GM18909 (cell line): Measurements from ENCODE around the gene ACSL4.

Experiments
- ATAC-seq: cut with Tn5 transposase; IDR thresholded peaks from one replicate; pipeline ENCODE4 v1.9.1; 2021; ENCODE audit warnings: mild to moderate bottlenecking; ENCODE audit not compliant: unreplicated experiment, poor library complexity

ACSL4 gene

DNA sequence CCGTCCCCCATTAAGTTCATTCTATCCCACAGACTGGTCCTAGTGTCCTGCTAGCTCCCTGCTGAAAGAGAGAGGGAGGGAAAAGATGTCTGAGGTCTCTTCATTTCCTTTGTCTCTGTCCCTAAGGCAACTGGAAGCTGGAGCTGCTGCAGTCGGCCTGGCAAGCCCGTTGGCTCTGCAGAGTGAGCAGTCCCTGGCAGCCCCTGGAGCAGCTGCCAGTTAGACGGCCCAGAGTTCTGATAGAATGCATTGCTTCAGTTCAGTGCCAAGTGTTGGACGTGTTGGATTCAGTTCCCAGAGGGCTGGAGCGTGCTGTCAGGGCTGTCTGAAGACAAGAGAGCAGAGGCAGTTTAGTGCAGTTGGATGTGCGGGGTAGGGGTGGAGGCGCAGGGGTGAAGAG is 109.1 kb downstream of the ACSL4 start:
- ATAC-seq, result no peak

DNA sequence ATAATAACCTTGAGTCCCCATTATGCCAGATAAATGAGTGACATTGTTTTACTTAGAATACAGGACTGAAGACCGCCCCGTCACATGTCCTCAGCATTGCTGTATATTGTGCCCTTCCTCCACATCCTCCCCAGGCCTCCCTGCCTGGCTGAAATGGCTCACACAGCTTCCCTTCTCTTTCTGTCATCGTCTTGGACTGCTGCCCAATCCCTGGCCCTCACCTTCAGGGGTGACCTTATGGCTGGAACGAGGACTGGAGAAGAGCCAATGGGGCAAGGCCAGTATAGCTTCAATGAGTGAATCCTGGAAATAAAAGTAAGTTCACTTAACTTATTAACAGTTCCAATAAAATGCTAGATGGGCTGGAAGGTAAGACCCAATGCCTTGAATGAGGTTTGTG is 110.8 kb downstream of the ACSL4 start:
- no peak for ATAC-seq

DNA sequence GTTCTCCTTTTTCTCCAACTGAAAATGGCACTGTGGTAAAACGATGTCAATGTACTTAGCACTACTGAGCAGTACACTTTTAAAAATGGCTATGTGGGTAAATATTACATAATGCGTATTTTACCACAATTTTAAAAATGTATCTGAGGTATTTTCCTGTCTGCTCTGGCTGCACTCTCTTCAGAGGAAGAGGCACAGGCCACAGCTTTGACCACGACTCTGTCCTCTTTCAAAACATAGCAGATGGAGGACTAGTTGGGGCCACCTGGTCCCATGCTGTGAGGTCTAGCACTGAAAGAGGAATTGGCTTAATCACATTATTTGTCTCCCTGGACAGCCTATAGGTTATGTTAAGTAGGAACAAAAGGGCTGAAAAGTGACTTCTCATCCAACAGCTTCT is 113.3 kb downstream of the ACSL4 start:
- no peak for ATAC-seq

DNA sequence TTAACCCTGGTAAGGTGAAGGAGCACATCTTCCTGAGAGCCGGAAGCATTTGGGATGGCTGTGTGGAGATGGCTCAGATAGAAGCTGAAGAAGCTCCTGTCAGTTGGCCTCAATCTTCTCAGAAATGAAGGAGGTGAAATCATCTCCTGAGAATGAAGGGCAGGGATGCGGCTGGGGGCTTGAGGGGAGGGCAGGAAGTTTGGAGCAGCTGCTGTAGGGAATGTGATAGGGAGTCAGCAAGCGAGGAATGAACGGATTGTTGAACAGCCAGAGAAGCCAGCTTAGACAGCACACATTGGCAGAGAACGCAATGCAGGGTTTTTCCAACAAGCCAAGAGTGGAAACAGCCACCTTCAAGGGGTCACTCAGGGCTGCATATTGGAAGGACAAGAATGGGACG is 118.1 kb downstream of the ACSL4 start:
- no peak for ATAC-seq

DNA sequence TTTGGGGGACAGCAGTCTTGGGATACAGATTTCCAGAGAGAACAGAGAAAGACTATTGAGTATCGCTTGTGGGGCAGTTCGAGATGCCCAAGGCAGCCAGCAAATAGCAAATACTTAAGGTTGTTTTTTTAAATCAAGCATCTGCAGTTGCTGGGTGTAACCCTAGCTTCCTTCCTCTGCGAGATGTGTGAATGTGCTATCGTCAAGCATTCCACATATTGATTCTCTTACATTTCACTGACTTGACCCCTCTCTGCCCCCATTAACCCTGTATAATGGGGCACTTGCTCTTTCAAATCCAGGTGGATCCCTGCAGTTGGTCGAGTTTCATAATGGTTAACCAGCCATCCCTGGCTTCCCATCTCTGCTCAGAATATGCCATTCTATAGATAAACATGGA is 131.6 kb downstream of the ACSL4 start:
- no peak for ATAC-seq

DNA sequence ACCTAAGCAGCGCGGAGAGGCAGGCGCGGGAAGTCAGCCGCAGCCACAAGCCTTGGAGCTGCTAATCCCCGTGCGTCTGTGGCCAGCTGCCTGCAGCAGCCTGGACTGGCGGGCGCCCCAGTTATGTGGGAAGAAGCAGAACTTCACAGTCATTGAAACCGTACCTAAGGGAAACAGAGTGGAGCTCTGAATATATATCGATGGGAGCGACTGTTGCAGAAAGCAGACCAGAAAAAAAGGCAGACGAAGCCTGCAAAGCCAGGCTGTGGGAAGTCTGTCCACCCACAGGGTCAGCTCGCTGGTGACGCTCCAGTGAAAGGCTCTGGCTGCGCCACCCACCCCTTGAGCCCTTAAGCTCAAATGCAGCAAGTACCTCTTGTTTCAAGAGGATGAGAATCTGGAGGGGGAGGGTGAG is 132.8 kb downstream of the ACSL4 start:
- no peak for ATAC-seq

DNA sequence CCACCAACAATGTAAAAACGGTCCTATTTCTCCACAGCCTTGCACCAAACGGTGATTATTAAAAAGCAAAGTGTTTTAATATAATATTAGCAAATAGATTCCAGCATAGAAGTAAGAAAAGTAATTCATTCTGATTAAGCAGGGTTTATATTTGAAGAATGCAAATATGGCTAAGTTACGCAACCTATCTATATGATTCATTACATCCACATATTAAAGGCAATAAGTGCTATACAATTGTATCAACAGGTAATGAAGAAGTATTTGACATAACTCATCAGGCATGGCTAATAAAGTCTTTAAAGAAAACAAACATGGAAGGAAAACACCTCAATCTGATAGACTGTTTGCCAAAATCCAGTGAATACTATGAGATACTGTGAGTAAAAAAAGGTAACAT is 137.0 kb downstream of the ACSL4 start:
- ATAC-seq, result no peak
